Adipose tissue (tissue), 3 donors: ENCODE results near the gene ANGPTL5. TPM values are rescaled to one million over a fixed set of nuclear protein-coding genes. Genes with fewer than 3 reads are reported as not detected.
"Not testable (repeated sequence)": the region's sequence is repeated elsewhere in the genome, so short reads cannot be mapped to it uniquely, and the experiment has no call there.

ENCODE experiments used
- H3K27ac ChIP-seq: one replicate; pipeline ENCODE4 v1.5.1; 2013; ENCODE audit warnings: low read depth, low read length
- WGBS, 3 donors: extraction: QIAGEN DNeasy Blood & Tissue Kit; methylation state at CpG; one replicate each; pipeline ENCODE4 v1.1.7; 2013; 5-methylcytosine and 5-hydroxymethylcytosine counted together
- polyA plus RNA-seq, 3 donors: library from polyadenylated mRNA; stranded (reverse); fragments of 200-250 nt; gene quantifications; one replicate each; pipeline ENCODE4 v1.2.3, GENCODE V29; 2013
- donor health status: healthy with polysubstance abuse.
- donor health status: Bipolar disorder and iron deficiency.
- donor health status: healthy.

The ANGPTL5 gene
- polyA plus RNA-seq = 1 to 10 TPM in 1 of 3 donors, under 1 TPM in 1, not detected in 1; 0.73 to 2.1 TPM

GRCh38 chr11:101916422-101916821 lies at the start of gene ANGPTL5:
Gene ANGPTL5, minus strand, starts transcription at chr11:101916522. Its CDS starts 8,613 bp downstream, at chr11:101907909.
- 43 to 81% (median 60%) methylated on average over 2 of the region's 2 CpGs for WGBS, 3 donors
- no peak within 1 kb of the TSS for H3K27ac ChIP-seq

DNA sequence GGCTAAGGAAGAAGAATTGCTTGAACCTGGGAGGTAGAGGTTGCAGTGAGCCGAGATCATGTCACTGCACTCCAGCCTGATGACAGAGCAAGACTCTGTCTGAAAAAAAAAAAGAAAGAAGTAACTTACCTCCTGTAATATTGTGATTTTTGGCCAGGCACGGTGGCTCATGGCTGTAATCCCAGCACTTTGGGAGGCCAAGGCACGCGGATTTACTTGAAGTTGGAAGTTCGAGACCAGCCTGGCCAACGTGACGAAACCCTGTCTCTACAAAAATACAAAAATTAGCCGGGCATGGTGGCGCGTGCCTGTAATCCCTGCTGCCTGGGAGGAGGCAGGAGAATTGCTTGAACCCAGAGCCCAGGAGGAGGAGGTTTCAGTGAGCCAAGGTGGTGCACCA lies 47.9 kb upstream of the ANGPTL5 start:
- not testable (repeated sequence) for H3K27ac ChIP-seq
- WGBS, 3 donors = 95 to 96% (median 95%) methylated on average over 10 of the region's 10 CpGs

DNA sequence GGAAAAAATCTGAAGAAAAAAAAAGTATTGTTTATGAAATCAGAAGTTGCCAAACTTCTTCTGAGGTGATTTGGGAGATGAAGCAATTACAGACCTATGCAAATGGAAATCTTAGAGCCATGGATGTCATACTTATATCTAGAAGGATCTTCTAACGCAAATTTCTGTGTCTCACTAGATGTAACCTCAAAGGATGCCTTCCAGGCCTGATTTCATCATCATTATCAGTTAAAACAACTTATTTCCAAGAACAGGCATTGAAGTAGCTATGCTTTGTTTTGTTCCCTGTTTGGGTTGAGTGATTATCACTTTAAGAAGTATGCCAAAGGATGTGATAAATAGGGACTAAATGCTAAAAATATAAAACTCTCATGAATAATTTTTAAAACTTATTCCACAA lies 43.9 kb upstream of the ANGPTL5 start:
- WGBS, 3 donors = 77 to 88% (median 85%) methylated on average over 1 of the region's 1 CpG
- no peak overlapping the region for H3K27ac ChIP-seq

DNA sequence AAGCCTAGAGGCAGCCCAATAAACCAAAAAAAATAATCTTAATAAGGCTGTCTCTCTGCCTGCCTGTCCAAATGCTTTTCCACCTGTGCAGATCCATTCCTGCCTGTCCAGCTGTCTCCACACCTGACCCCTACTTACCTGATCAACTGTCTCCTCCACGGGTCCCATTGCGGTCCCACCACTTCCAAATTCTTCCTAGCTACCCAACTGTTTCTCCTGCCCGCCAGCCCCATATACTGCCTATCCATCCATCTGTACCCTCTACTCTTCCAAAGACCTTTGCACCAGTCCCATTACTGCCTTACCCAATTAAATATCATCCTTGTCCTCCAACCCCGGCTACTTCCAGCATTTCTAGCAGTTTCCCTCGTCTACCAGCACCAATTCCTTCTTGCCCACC lies 39.4 kb upstream of the ANGPTL5 start:
- no peak overlapping the region for H3K27ac ChIP-seq
- WGBS, 3 donors = 83 to 90% (median 90%) methylated on average over 5 of the region's 5 CpGs

- 72 to 89% (median 87%) methylated on average over 3 of the region's 3 CpGs for WGBS, 3 donors
- H3K27ac ChIP-seq = no peak overlapping the region
Observed at GRCh38 chr11:101955278-101955677, 39.0 kb upstream of the ANGPTL5 start.

DNA sequence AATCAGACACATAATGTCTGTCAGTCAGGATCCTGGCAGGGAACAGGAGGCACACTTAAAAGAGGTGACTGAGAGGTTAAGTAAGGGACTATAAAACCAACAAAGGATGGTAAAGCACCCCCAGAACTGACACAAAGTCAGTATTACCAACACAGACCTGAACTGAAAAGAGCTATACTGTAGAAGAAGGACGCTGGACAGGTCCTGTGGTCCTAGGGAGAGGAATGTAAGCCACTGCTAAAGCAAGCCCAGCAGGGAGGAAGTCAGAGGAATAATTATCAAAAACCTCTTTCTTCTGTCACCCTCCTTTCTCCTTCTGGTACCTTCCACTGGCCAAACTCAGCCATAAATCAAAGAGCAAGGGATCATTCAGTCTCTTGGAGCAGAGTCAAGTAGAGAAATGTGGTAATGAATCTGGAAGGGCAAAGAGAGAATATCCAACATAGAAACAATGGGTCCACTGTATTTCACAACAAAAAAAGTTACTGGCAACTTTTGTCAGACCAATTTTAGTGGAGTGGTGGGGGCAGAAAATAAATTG lies 33.4 kb upstream of the ANGPTL5 start:
- 33 to 70% (median 52%) methylated on average over 1 of the region's 1 CpG for WGBS, 3 donors
- H3K27ac ChIP-seq = no peak overlapping the region

DNA sequence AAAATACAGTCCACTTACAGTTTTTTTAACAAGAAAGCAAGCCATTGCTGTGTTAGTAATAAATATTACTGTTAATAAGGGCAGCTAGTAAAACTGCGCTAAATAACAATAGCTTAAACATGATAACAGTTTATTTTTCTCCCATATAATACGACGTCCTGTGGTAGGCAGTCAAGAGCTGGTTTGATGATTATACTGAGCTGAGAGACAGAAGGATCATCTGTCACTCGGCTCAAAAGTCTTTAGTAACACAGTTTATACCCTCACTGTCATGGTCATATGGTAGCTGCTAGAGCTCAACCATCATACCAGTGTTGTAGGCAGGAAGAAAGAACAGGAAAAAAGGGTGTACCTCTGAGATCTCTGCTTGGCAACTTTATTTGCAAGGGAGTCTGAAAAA lies 29.1 kb upstream of the ANGPTL5 start:
- H3K27ac ChIP-seq = no peak overlapping the region
- WGBS, 3 donors = 74 to 90% (median 84%) methylated on average over 4 of the region's 4 CpGs

GRCh38 chr11:101944923-101945322 lies 28.6 kb upstream of the ANGPTL5 start:
- no peak overlapping the region for H3K27ac ChIP-seq
- WGBS, 3 donors = 52 to 95% (median 95%) methylated on average over 2 of the region's 2 CpGs

GRCh38 chr11:101940901-101941520 lies 24.7 kb upstream of the ANGPTL5 start:
- WGBS, 3 donors = 64 to 81% (median 80%) methylated on average over 3 of the region's 3 CpGs
- no peak overlapping the region for H3K27ac ChIP-seq

DNA sequence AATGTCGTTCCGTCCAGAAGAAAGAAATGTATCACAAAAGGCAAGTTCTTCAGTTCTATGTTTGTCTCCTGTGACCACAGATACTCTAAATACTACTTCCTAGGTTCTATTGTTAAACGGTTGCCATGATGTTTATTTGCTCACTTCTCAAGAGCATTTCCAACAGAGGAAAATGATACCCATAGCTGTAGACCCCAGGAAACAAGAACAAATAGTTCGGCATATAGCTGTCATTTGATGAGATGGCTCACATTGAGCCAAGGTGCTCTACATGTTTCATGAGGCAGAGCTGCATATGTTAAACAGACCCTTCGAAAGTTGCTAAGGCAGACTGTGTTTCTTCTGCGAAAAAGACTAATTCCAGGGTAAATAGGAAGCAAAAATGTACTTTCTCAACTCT lies 15.4 kb upstream of the ANGPTL5 start:
- WGBS, 3 donors = 71 to 92% (median 89%) methylated on average over 6 of the region's 6 CpGs
- H3K27ac ChIP-seq = no peak overlapping the region

GRCh38 chr11:101929294-101929915 lies 13.1 kb upstream of the ANGPTL5 start:
- no peak overlapping the region for H3K27ac ChIP-seq
- WGBS, 3 donors = 74 to 87% (median 82%) methylated on average over 5 of the region's 5 CpGs

- no peak overlapping the region for H3K27ac ChIP-seq
- WGBS, 3 donors = 52 to 93% (median 85%) methylated on average over 2 of the region's 2 CpGs
Observed at GRCh38 chr11:101923554-101923953, 7.2 kb upstream of the ANGPTL5 start.

DNA sequence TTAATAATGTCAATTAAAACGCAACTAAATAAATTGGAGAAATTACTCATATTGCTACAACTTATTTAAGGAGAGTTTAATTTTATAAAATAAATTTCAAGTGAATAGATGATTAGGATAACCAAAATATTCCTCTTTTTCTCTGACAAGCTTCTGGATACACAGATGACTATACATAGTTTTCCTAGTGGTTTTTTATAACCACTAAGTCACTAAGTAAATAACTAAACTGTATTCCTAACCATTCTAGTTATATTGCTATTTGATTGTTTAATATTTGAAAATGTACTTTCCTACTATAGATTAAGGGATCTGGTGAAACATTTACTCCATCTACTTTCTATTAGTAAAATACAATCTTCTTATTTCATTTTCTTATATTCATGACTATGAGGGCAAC lies 4.7 kb upstream of the ANGPTL5 start:
- H3K27ac ChIP-seq = no peak overlapping the region
- WGBS, 3 donors = 95 to 97% (median 96%) methylated on average over 1 of the region's 1 CpG

- no peak overlapping the region for H3K27ac ChIP-seq
Observed at GRCh38 chr11:101917226-101917625, 904 bp upstream of the ANGPTL5 start.

GRCh38 chr11:101915791-101916291 lies 481 bp downstream of the ANGPTL5 start:
- H3K27ac ChIP-seq = no peak overlapping the region
- WGBS, 3 donors = 7 to 50% (median 11%) methylated on average over 4 of the region's 4 CpGs

DNA sequence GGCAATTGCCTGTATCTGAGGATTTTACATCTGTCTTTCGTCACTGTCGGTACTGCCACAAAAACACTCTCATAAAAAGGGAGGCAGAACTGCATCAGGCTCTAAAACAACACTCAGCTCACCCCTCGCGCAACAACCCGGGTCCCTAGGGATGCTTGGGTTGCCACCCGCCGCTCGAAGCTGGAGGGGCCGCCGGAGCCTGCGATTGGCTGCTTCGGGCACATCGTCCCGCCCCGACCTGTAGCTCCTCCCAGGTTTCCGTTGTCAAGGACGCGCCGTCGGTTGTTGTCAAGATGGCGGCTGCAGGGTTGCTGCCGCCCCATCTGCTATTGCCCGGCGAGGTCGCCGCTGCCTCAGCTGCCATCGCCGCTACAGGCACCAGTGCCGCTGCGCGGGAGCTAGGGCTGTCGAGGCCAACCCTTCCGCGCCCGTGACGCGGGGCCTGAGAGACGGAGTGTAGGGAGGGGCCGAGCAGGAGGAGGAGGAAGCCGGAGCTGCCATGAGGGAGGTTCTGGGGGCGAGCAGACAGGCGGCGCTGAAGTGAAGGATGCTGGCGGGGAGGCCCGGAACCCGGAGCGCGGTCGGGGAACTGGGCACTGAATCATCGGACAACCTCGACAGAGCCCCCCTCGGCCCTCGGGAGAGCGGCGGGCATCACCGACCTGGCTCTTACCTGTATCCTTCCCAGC lies 1.4 kb downstream of the ANGPTL5 start, which contains the start of gene CEP126:
Gene CEP126 (plus strand): TSS at position 273 of the 689 bp plus-strand sequence. CDS start 275 bp downstream, at position 548.
- 0 to 1% (median 0%) methylated on average over 54 to 56 of the region's 56 CpGs for WGBS, 3 donors

GRCh38 chr11:101914341-101914737 lies 2.0 kb downstream of the ANGPTL5 start:
- WGBS, 3 donors = 5 to 10% (median 9%) methylated on average over 6 of the region's 6 CpGs
- peak overlapping the region; percentile 54 for H3K27ac ChIP-seq

More for the DNA sequence above, 1.4 kb downstream of the ANGPTL5 start, which contains the start of gene CEP126:
- H3K27ac ChIP-seq = peak within 1 kb of the TSS; percentile 54

GRCh38 chr11:101913656-101914055 lies 2.7 kb downstream of the ANGPTL5 start:
- 75 to 80% (median 76%) methylated on average over 5 of the region's 5 CpGs for WGBS, 3 donors
- H3K27ac ChIP-seq = no peak overlapping the region

- no peak overlapping the region for H3K27ac ChIP-seq
- 18 to 62% (median 53%) methylated on average over 3 of the region's 3 CpGs for WGBS, 3 donors
Observed at GRCh38 chr11:101912823-101913284, 3.5 kb downstream of the ANGPTL5 start.
